Measurements from ENCODE around the gene MSANTD1. TPM values are rescaled to one million over a fixed set of nuclear protein-coding genes. Genes with fewer than 3 reads are reported as not detected.
A peak's percentile ranks its signal among the peaks of the same experiment; 100 is the strongest.

MSANTD1 gene
- total and polyA plus RNA-seq, 2 experiments from 2014 or later: 0.37 to 2.7 TPM

- no peaks in the 10 kb centered on the region for H3K9me3 ChIP-seq (ENCODE audit: low read depth)
- no peak for DNase-seq (ENCODE audit: low read depth in 1 of 2, low spot score in 1 of 2)
- no peak overlapping the region for H3K27ac ChIP-seq
- no peaks in the 10 kb centered on the region for H3K27me3 ChIP-seq
- H3K4me3 ChIP-seq: no peak overlapping the region
- no peaks in the 10 kb centered on the region for H3K4me1 ChIP-seq (ENCODE audit: low read depth)
- TF ChIP-seq CTCF (IDR thresholded peaks at IDR 0.05; ENCODE audit: low read depth, low read length): no peak
- H3K36me3 ChIP-seq: no peaks in the 10 kb centered on the region
Observed at GRCh38 chr4:3280466-3280865, 31.5 kb downstream of the MSANTD1 start.

GRCh38 chr4:3283483-3283882 is 34.5 kb downstream of the MSANTD1 start:
- TF ChIP-seq CTCF (IDR thresholded peaks at IDR 0.05; ENCODE audit: low read depth, low read length): no peak
- H3K27ac ChIP-seq: no peak overlapping the region
- DNase-seq (ENCODE audit: low read depth in 1 of 2, low spot score in 1 of 2): no peak
- H3K9me3 ChIP-seq (ENCODE audit: low read depth): no peaks in the 10 kb centered on the region
- H3K4me1 ChIP-seq (ENCODE audit: low read depth): no peaks in the 10 kb centered on the region
- H3K4me3 ChIP-seq: no peak overlapping the region
- no peaks in the 10 kb centered on the region for H3K36me3 ChIP-seq
- H3K27me3 ChIP-seq: no peaks in the 10 kb centered on the region

- Histone ChIP-seq H3K27me3 (no peaks in the 10 kb centered on the region), H3K36me3 (no peaks in the 10 kb centered on the region), H3K4me1 (ENCODE audit: low read depth) (no peaks in the 10 kb centered on the region), H3K9me3 (ENCODE audit: low read depth) (no peaks in the 10 kb centered on the region), H3K27ac (no peak overlapping the region), H3K4me3 (no peak overlapping the region)
- TF ChIP-seq CTCF (IDR thresholded peaks at IDR 0.05; ENCODE audit: low read depth, low read length): no peak
- DNase-seq (ENCODE audit: low read depth in 1 of 2, low spot score in 1 of 2): no peak
Observed at GRCh38 chr4:3283916-3284315, 35.0 kb downstream of the MSANTD1 start.

- Histone ChIP-seq H3K4me3 (no peak overlapping the region), H3K36me3 (no peaks in the 10 kb centered on the region), H3K9me3 (ENCODE audit: low read depth) (no peaks in the 10 kb centered on the region), H3K4me1 (ENCODE audit: low read depth) (no peaks in the 10 kb centered on the region), H3K27ac (no peak overlapping the region), H3K27me3 (no peaks in the 10 kb centered on the region)
- TF ChIP-seq CTCF (IDR thresholded peaks at IDR 0.05; ENCODE audit: low read depth, low read length): no peak
- no peak for DNase-seq (ENCODE audit: low read depth in 1 of 2, low spot score in 1 of 2)
Observed at GRCh38 chr4:3284734-3285557, 36.0 kb downstream of the MSANTD1 start.

GRCh38 chr4:3285558-3286334 is 36.8 kb downstream of the MSANTD1 start:
- Histone ChIP-seq H3K36me3 (no peaks in the 10 kb centered on the region), H3K4me3 (no peak overlapping the region), H3K27ac (no peak overlapping the region), H3K27me3 (no peaks in the 10 kb centered on the region), H3K4me1 (ENCODE audit: low read depth) (no peaks in the 10 kb centered on the region), H3K9me3 (ENCODE audit: low read depth) (no peaks in the 10 kb centered on the region)
- DNase-seq (ENCODE audit: low read depth in 1 of 2, low spot score in 1 of 2): peak in 1 of 2 donors; percentile 37
- TF ChIP-seq CTCF (IDR thresholded peaks at IDR 0.05; ENCODE audit: low read depth, low read length): no peak

Data from cardiac muscle cell (in vitro differentiated cells and primary cell).